Left forelimb (tissue), 1 donor: Measurements from ENCODE around the gene CALML4.
"Not testable (repeated sequence)": the region's sequence is repeated elsewhere in the genome, so short reads cannot be mapped to it uniquely, and the experiment has no call there.

Experiments used
- DNase-seq: peaks from one replicate; pipeline ENCODE4 v3.0.0-alpha.2; 2018; ENCODE audit warnings: low spot score

Gene CALML4

GRCh38 chr15:68208136-68208535, 3.0 kb upstream of the CALML4 start:
- peak; percentile 42 for DNase-seq

GRCh38 chr15:68207176-68207935, 2.2 kb upstream of the CALML4 start:
- peak; percentile 63 for DNase-seq

- no peak for DNase-seq
Measured at GRCh38 chr15:68206711-68207151, 1.6 kb upstream of the CALML4 start.

GRCh38 chr15:68205954-68206539, 915 bp upstream of the CALML4 start:
- no peak for DNase-seq

GRCh38 chr15:68205558-68205944, 419 bp upstream of the CALML4 start:
- DNase-seq = no peak

- no peak for DNase-seq
Measured at GRCh38 chr15:68204361-68204760, 771 bp downstream of the CALML4 start.

GRCh38 chr15:68203956-68204355, 1.2 kb downstream of the CALML4 start:
- DNase-seq = no peak

- DNase-seq = no peak
Measured at GRCh38 chr15:68203486-68203885, 1.6 kb downstream of the CALML4 start.

- not testable (repeated sequence) for DNase-seq
Measured at GRCh38 chr15:68202994-68203393, 2.1 kb downstream of the CALML4 start.

GRCh38 chr15:68201879-68202261, 3.3 kb downstream of the CALML4 start:
- no peak for DNase-seq

- no peak for DNase-seq
Measured at GRCh38 chr15:68201153-68201878, 3.8 kb downstream of the CALML4 start.

- no peak for DNase-seq
Measured at GRCh38 chr15:68200016-68200861, 4.9 kb downstream of the CALML4 start.

GRCh38 chr15:68199340-68199739, 5.8 kb downstream of the CALML4 start:
- no peak for DNase-seq

- no peak for DNase-seq
Measured at GRCh38 chr15:68197661-68198437, 7.3 kb downstream of the CALML4 start.

- no peak for DNase-seq
Measured at GRCh38 chr15:68197170-68197492, 8.0 kb downstream of the CALML4 start.

GRCh38 chr15:68196445-68197169, 8.5 kb downstream of the CALML4 start:
- DNase-seq = no peak

- DNase-seq = no peak
Measured at GRCh38 chr15:68195336-68196112, 9.6 kb downstream of the CALML4 start.

GRCh38 chr15:68192804-68193486, 12.2 kb downstream of the CALML4 start:
- no peak for DNase-seq

- DNase-seq = no peak
Measured at GRCh38 chr15:68192117-68192516, 13.0 kb downstream of the CALML4 start.
